ENCODE measurements around the gene CIAO3. TPM values are rescaled to one million over a fixed set of nuclear protein-coding genes. Genes with fewer than 3 reads are reported as not detected.

Gene CIAO3
- total RNA-seq, 4 donors from 2014 or later = 39.8 to 53.2 (median 45.6) TPM

- no peak for TF ChIP-seq POLR2A (IDR thresholded peaks at IDR 0.05)
- TF ChIP-seq CTCF (IDR thresholded peaks at IDR 0.05) = no peak
- TF ChIP-seq EP300 (IDR thresholded peaks at IDR 0.05) = no peak
- Histone ChIP-seq H3K9me3 (peaks cover 0 to 8% (median 0%) of the 10 kb centered on the region in 4 donors), H3K4me1 (no peaks in the 10 kb centered on the region), H3K27ac (no peak within 1 kb of the TSS), H3K27me3 (peaks cover 0 to 14% of the 10 kb centered on the region in 2 donors), H3K4me3 (no peak within 1 kb of the TSS), H3K36me3 (no peaks in the 10 kb centered on the region)
- no peak for DNase-seq (ENCODE audit: low spot score in 2 of 2)
- 61 to 71% methylated on average over 31 to 32 of the region's 37 CpGs for WGBS, 2 donors
Measured at GRCh38 chr16:760545-761343, 19.9 kb upstream of the CIAO3 start, which contains the start of gene MSLN. MSLN (plus strand) TSS chr16:760734; CDS start chr16:762681, 1,947 bp downstream.

- DNase-seq (ENCODE audit: low spot score in 2 of 2) = no peak
- Histone ChIP-seq H3K36me3 (no peaks in the 10 kb centered on the region), H3K27me3 (peaks cover 0 to 14% of the 10 kb centered on the region in 2 donors), H3K27ac (no peak overlapping the region), H3K4me3 (no peak overlapping the region), H3K4me1 (no peaks in the 10 kb centered on the region), H3K9me3 (peaks cover 0 to 8% (median 0%) of the 10 kb centered on the region in 4 donors)
- WGBS, 2 donors = 67% methylated on average over 4 of the region's 15 CpGs; no CpG with 5 or more reads in 1 of the 2 donors
- TF ChIP-seq CTCF (IDR thresholded peaks at IDR 0.05) (no peak), POLR2A (IDR thresholded peaks at IDR 0.05) (no peak), EP300 (IDR thresholded peaks at IDR 0.05) (no peak)
Measured at GRCh38 chr16:760065-760464, 19.3 kb upstream of the CIAO3 start.

GRCh38 chr16:759110-759910, 18.5 kb upstream of the CIAO3 start:
- no peak overlapping the region for H3K27ac ChIP-seq
- no peaks in the 10 kb centered on the region for H3K4me1 ChIP-seq
- no peak for DNase-seq (ENCODE audit: low spot score in 2 of 2)

GRCh38 chr16:756428-756827, 15.6 kb upstream of the CIAO3 start:
- Histone ChIP-seq H3K27me3 (peaks cover 0 to 22% of the 10 kb centered on the region in 2 donors), H3K4me3 (no peak overlapping the region), H3K36me3 (no peaks in the 10 kb centered on the region), H3K9me3 (peaks cover 0 to 8% (median 0%) of the 10 kb centered on the region in 4 donors), H3K4me1 (no peaks in the 10 kb centered on the region), H3K27ac (no peak overlapping the region)
- no peak for DNase-seq (ENCODE audit: low spot score in 2 of 2)
- no peak for TF ChIP-seq EP300 (IDR thresholded peaks at IDR 0.05)
- no peak for TF ChIP-seq POLR2A (IDR thresholded peaks at IDR 0.05)
- no peak for TF ChIP-seq CTCF (IDR thresholded peaks at IDR 0.05)
- WGBS, 2 donors = 93 to 94% methylated on average over 5 of the region's 5 CpGs

More at GRCh38 chr16:759110-759910, 18.5 kb upstream of the CIAO3 start:
- H3K9me3 ChIP-seq = peaks cover 0 to 8% (median 0%) of the 10 kb centered on the region in 4 donors
- no peak for TF ChIP-seq EP300 (IDR thresholded peaks at IDR 0.05)
- TF ChIP-seq CTCF (IDR thresholded peaks at IDR 0.05) = no peak
- TF ChIP-seq POLR2A (IDR thresholded peaks at IDR 0.05) = no peak
- H3K36me3 ChIP-seq = no peaks in the 10 kb centered on the region
- H3K27me3 ChIP-seq = peaks cover 0 to 9% of the 10 kb centered on the region in 2 donors
- H3K4me3 ChIP-seq = no peak overlapping the region
- 73 to 79% methylated on average over 19 to 33 of the region's 34 CpGs for WGBS, 2 donors
